GM23248 (cell line): ENCODE results near the gene CIT.

Source experiments
- EZH2 ChIP-seq: fragments of 200-600 bp; sonication (generic); IDR thresholded peaks from 2 replicates; pipeline ENCODE4 v1.6.1; 2018; ENCODE audit warnings: antibody characterized with exemption, mild to moderate bottlenecking; ENCODE audit not compliant: insufficient read depth, poor library complexity, severe bottlenecking
- EZH2phosphoT487 ChIP-seq: fragments of 200-600 bp; sonication (generic); IDR thresholded peaks from 2 replicates; pipeline ENCODE4 v1.6.1; 2018; ENCODE audit warnings: antibody characterized with exemption, moderate library complexity, mild to moderate bottlenecking, low read depth; ENCODE audit not compliant: insufficient read depth

GRCh38 chr12:119678459-119678858 is 198.7 kb downstream of the CIT start:
- TF ChIP-seq EZH2 (no peak), EZH2phosphoT487 (no peak)
